ENCODE results near the gene RAD54L.
"Not testable (repeated sequence)": the region's sequence is repeated elsewhere in the genome, so short reads cannot be mapped to it uniquely, and the experiment has no call there.

RAD54L gene

GRCh38 chr1:46247436-46248121 is at the start of gene RAD54L:
Gene RAD54L, plus strand, starts transcription at chr1:46247763. Its CDS starts 643 bp downstream, at chr1:46248406.
- DNase-seq: peak; percentile 98

GRCh38 chr1:46197964-46198811 is 49.4 kb upstream of the RAD54L start, which contains the start of gene POMGNT1:
Gene POMGNT1, minus strand, starts transcription at chr1:46198434. Its CDS starts 613 bp downstream, at chr1:46197821.
- peak; percentile 14 for DNase-seq

- no peak for DNase-seq
Measured at GRCh38 chr1:46199233-46199749, 48.3 kb upstream of the RAD54L start.

- no peak for DNase-seq
Measured at GRCh38 chr1:46203738-46204405, 43.7 kb upstream of the RAD54L start.

- DNase-seq: no peak
Measured at GRCh38 chr1:46204406-46204742, 43.2 kb upstream of the RAD54L start.

GRCh38 chr1:46205141-46205540 is 42.4 kb upstream of the RAD54L start:
- no peak for DNase-seq

- no peak for DNase-seq
Measured at GRCh38 chr1:46205791-46206190, 41.8 kb upstream of the RAD54L start.

- no peak for DNase-seq
Measured at GRCh38 chr1:46206399-46206798, 41.2 kb upstream of the RAD54L start.

- no peak for DNase-seq
Measured at GRCh38 chr1:46210561-46210960, 37.0 kb upstream of the RAD54L start.

- no peak for DNase-seq
Measured at GRCh38 chr1:46211051-46211450, 36.5 kb upstream of the RAD54L start.

GRCh38 chr1:46215504-46215903 is 32.1 kb upstream of the RAD54L start:
- DNase-seq: no peak

- DNase-seq: no peak
Measured at GRCh38 chr1:46218443-46218842, 29.1 kb upstream of the RAD54L start.

GRCh38 chr1:46219551-46220520 is 27.7 kb upstream of the RAD54L start:
- DNase-seq: no peak

GRCh38 chr1:46220808-46221207 is 26.8 kb upstream of the RAD54L start:
- no peak for DNase-seq

- DNase-seq: no peak
Measured at GRCh38 chr1:46221749-46222148, 25.8 kb upstream of the RAD54L start.

- DNase-seq: not testable (repeated sequence)
Measured at GRCh38 chr1:46223055-46223454, 24.5 kb upstream of the RAD54L start.

- DNase-seq: peak; percentile 33
Measured at GRCh38 chr1:46223472-46223943, 24.1 kb upstream of the RAD54L start.

- no peak for DNase-seq
Measured at GRCh38 chr1:46224966-46225365, 22.6 kb upstream of the RAD54L start.

GRCh38 chr1:46231231-46231630 is 16.3 kb upstream of the RAD54L start:
- DNase-seq: not testable (repeated sequence)

GRCh38 chr1:46236882-46237281 is 10.7 kb upstream of the RAD54L start:
- DNase-seq: no peak

GRCh38 chr1:46238865-46239264 is 8.7 kb upstream of the RAD54L start:
- not testable (repeated sequence) for DNase-seq

GRCh38 chr1:46241733-46242132 is 5.8 kb upstream of the RAD54L start:
- not testable (repeated sequence) for DNase-seq

Measured in KG1 (cell line).